ENCODE data around the gene CD19.

GRCh38 chr16:28903344-28904042, 28.3 kb upstream of the CD19 start:
- TF ChIP-seq POLR2A (IDR thresholded peaks at IDR 0.05): no peak
- TF ChIP-seq CTCF (IDR thresholded peaks at IDR 0.05): no peak

Data from adrenal gland (tissue), 5 donors.